Glomerular visceral epithelial cell (primary cell): ENCODE measurements around the gene GUCD1.
"Not testable (repeated sequence)": the region's sequence is repeated elsewhere in the genome, so short reads cannot be mapped to it uniquely, and the experiment has no call there.

Experiments
- DNase-seq: peaks from one replicate; pipeline ENCODE4 v3.0.0-alpha.2; 2016; ENCODE audit errors: extremely low spot score

The GUCD1 gene

GRCh38 chr22:24565077-24565476, 10.1 kb upstream of the GUCD1 start:
- DNase-seq, result no peak

DNA sequence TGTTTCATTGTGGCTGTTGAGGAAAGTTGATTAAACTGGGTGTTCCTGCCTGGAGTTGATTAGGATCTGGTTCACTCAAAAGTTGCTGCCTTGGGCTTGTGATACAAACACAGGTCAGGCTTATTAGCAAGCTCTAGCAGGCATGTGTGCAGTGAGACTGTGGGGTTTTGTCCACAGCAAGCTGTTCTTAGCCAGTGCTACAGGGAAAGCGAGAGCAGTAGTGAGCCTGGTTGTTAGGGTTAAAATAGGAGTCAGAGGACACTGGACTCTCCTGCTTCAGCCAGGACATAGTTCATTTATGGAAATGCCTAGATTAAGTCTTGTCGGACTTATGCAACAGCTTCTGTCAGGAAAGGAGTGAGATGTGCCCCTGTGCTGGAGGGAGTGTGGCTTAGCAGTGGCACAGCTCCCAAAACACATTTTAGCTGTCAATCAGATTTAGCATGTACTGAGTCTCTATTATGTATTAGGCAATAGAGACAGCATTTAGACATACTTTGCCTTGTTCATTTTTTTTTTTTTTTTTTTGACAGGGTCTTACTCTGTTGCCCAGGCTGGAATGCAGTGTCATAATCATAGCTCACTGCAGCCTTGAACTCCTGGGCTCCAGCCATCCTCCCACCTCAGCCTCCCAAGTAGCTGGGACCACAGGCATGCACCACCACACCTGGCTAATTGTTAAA, 9.6 kb upstream of the GUCD1 start:
- no peak for DNase-seq

DNA sequence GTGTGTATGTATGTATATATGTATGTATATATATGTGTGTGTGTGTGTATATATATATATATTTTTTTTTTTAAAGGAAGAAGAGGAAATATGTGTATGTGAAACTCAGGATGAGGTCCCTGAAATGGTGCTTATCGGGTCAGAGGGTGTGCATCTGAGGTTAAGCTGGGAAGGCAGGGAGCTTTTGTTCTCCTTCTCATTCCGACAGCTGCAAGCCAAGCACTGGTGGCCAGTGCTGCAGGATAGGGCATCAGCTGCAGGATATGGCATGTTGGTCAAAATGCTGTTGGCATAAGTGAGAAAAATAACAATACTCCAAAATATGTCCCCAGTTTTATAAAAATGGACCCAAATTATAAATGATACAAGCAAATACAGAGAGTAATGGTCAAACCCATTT, 8.3 kb upstream of the GUCD1 start:
- DNase-seq, result no peak

- no peak for DNase-seq
These were observed 4.5 kb upstream of the GUCD1 start for GRCh38 chr22:24559471-24559870.

- DNase-seq, result peak; percentile 99
These were observed 464 bp upstream of the GUCD1 start, which contains the start of gene SNRPD3 for GRCh38 chr22:24555165-24556039. Gene SNRPD3 (plus strand): TSS chr22:24555999. CDS start chr22:24557675, 1,676 bp downstream.

DNA sequence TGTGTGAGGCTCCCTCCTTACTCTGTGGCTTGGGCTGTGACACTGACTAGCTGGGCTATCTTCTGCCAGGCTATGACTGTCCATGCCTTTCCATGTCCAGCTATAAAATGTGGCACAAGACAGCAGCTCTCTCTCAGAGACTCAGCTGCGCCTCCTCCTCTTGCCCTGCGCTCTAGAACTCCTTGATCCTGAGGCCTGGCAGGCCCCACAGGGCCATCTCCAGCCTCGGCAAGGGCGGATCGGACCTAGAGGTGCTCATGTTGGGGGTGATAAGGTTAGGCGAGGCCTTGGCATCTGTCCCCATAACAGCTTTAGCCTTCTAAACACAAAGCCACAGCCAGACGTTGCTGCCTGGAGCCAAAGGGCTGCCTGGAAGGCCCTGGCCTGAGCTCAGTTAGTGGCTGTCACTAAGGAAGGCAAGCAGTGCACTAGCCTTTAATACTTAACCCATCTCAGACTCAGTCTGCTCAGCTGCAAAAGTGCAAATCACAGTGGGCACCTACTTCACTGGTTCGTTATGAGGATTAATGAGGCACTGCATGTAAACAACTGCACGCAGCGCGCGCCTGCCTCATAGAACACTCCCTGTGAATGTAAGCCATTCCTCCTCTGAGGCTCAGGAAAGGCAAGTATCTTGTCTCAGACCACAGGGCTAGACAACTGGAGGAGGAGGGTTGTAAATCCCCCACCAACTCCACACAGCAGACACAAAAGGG, 1.2 kb downstream of the GUCD1 start:
- DNase-seq, result no peak

GRCh38 chr22:24552503-24553286, 2.2 kb downstream of the GUCD1 start:
- DNase-seq, result not testable (repeated sequence)

- DNase-seq, result no peak
These were observed 4.0 kb downstream of the GUCD1 start for GRCh38 chr22:24550902-24551435.

DNA sequence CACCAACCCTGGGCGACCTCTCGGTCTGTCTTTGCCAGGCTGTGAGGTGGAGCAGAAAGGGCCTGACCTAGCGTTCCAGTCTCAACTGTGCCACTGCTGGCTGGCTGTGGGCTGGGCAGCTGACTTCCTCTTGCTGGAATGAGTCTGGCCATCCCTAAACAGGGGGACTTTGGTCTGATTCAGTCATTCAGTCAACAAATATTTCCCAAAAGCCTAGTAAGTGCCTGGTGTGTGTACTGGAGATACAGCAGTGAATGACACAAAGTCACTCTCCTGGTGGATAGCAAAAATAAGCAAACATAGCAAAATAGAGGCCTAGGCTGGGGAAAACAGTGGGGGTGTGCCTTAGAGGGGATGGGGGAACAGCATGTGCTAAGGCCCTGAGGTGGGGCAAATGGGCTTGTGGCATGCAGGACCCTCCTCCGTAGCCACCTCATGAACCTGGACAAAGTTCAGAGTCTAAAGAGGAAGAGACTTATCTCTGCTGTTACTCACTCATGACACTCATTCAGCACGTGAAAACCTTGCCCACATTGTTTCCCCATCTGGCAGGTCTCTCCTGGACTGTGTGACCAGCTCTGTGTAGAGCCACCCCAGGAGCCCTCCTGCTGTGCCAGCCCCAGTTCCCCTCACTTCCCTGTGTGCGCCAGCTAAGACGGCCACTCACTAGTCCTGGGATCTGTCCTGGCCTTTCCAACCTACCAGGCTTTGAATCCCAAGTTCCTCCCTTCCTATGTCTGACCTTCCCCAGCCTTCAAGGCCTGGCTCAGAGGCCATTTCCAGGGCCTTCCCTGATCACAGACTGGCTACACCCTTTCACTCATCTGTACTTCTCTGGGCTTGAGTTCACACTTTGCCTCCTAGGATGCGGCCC, 4.7 kb downstream of the GUCD1 start:
- no peak for DNase-seq

DNA sequence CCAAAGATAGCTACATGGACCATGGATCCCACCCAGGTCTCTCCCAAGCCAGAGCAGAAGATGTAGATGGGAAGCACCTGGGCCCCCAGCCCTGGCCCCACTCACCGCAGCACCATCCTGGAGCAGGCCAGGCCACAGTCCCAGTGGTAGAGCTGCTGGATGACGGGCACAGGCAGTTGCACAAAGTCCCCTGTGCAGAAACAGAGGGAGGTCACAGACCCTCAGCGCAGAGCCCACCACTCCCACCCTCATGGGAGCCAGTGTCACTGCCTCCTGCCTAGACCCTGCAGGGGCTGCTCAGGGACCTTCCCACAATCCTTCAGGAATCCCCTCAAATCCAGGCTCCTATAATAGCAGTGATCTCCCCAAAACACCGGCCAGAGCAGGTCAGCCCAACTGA, 6.1 kb downstream of the GUCD1 start:
- no peak for DNase-seq

GRCh38 chr22:24543679-24544243, 11.2 kb downstream of the GUCD1 start:
- no peak for DNase-seq

DNA sequence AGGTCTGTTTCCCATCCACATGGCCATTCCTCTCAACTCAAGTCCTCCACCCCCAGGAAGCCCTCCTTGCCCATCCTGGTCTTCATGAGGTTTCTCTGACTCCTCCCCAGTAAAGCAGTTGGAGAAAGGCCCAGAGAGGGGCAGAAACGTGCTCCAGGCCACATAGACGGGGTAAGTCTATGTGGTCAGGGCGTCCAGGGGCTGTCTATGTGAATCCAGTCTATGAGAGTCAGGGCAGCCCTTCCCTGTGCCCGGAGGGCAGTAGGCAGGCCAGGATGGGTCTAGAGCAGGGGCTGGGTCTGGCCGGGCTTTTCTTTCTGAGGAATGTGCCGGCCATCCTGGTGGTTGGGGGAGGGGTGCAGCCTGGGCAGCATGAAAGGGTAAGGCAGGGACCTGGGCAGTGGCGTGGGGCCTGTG, 11.7 kb downstream of the GUCD1 start:
- DNase-seq, result no peak

DNA sequence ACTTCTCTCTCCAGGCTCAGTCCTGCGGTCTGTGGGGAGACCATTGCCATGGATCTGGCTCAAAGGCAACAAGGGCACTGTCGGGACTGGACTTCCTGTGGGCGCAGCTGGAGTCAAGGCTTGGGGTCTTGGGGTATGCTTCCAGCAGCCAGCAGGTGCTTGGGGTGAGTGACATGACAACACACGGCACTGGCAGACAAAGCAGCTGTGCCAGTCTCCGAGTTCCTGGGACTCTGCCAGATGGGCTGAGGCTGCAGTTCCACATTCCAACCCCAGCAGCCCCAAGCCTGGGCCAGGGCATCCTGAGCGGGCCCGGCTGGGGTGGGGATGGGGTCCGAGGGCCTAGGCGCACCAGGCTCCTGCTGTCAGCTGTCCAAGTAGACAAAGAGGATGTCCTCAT, 12.3 kb downstream of the GUCD1 start:
- DNase-seq, result no peak

DNA sequence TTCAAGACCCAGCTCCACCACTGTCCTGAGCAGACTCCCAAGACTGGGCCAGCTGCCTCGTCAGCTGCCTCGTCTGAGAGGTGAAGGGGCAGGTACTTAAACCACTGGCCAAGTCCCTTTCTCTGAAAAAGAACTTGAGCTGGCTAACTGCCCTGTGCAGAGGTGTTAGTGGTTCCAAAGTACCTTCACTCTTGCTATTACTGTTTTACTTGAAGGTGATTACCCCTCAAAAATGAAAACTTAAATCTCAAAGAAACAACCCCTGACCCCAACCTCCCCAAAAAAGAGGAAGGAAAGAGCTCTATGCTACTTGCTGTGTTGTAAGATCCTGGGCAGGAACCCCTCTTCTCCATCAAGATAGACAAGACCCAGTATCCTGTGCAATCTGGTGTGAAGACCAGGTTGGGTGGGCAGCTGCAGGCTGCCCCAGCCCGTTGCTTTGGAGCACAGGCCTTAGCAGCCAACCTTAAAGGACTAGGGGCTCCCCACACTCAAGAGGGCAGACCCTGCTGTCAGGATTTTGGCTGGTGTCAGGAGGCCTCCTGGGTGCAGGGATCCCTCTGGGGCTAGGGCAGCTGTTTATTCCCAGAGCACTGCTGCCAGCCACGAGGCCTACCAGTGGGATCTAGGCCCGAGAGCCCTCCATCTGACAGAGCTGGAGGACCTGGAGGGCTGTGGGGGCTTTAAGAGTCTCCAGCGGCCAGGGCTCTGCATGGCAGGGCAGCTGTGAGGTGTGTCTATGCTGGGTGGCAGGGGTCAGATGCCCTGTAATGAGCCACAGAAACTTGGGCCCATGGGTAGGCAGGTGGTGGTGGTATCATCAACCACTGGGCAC, 13.0 kb downstream of the GUCD1 start:
- DNase-seq, result no peak

- DNase-seq, result no peak
These were observed 14.5 kb downstream of the GUCD1 start for GRCh38 chr22:24540470-24540869.

DNA sequence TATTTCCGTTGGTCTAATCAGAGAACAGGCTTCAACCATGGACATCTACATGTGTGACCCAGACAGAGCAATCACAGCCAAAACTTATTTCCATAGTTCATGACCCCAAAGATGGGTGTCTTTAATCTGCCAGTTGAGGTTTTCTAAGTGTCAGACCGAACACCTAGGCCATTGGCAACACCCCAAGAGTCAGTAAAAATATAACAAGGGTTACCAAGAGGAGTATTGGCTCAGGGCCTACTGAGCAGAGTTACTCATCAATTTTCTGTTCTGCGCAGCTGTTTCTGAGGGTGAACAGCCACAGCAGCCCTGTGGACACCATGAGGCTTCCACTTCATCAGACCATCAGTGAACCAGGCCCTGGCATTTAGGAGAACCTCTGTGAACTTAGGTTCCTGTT, 18.8 kb downstream of the GUCD1 start:
- DNase-seq, result no peak

- no peak for DNase-seq
These were observed 19.6 kb downstream of the GUCD1 start for GRCh38 chr22:24535348-24535747.

GRCh38 chr22:24532075-24532474, 22.9 kb downstream of the GUCD1 start:
- no peak for DNase-seq

- DNase-seq, result not testable (repeated sequence)
These were observed 24.0 kb downstream of the GUCD1 start for GRCh38 chr22:24530968-24531367.
